CD4-positive, alpha-beta T cell (primary cell): ENCODE data around the gene APOL2. TPM values are rescaled to one million over a fixed set of nuclear protein-coding genes. Genes with fewer than 3 reads are reported as not detected.
"Not testable (repeated sequence)": the region's sequence is repeated elsewhere in the genome, so short reads cannot be mapped to it uniquely, and the experiment has no call there.

Experiments used
- ATAC-seq: fragments of 200-7000 bp; cut with Tn5 transposase; one replicate; pipeline ENCODE4 v1.10.0; 2022; ENCODE audit warnings: mild to moderate bottlenecking; ENCODE audit not compliant: poor library complexity
- CTCF ChIA-PET: fragments of 350-600 bp; sonication (Branson Sonifier 250); formaldehyde crosslinking; loops from one replicate; lab custom pipeline; 2021; ENCODE audit warnings: antibody characterized with exemption, inconsistent platforms; lab: Charles Lee
- POLR2A ChIA-PET: fragments of 350-600 bp; sonication (Branson Sonifier 250); formaldehyde crosslinking; loops from one replicate; lab custom pipeline; 2021; ENCODE audit warnings: antibody characterized with exemption, inconsistent platforms; lab: Charles Lee
- DNase-seq, 14 experiments: peaks; one replicate each; pipeline ENCODE4 v3.0.0-alpha.2; 2013 to 2020; ENCODE audit warnings: mixed read lengths in 2 of 14
- H3K27ac ChIP-seq, 2 donors: one replicate each; pipeline versions ENCODE4 v1.5.1 to v1.7.0; 2013; ENCODE audit warnings: low read length in 2 of 2, low read depth in 1 of 2, mild to moderate bottlenecking in 1 of 2
- H3K27me3 ChIP-seq, 2 experiments: 1 replicate in 1 of 2; 2 replicates in 1 of 2; pipeline versions ENCODE4 v1.6.1 to v1.7.0; 2013; ENCODE audit warnings: low read length in 2 of 2, control low read depth in 1 of 2, mild to moderate bottlenecking in 1 of 2, moderate library complexity in 1 of 2; ENCODE audit not compliant: insufficient read depth in 2 of 2, control insufficient read depth in 1 of 2
- H3K36me3 ChIP-seq: one replicate; pipeline ENCODE4 v1.6.1; 2013; ENCODE audit warnings: low read length, control low read depth; ENCODE audit not compliant: insufficient read depth
- H3K4me1 ChIP-seq: one replicate; pipeline ENCODE4 v1.6.1; 2013; ENCODE audit warnings: low read length, control low read depth; ENCODE audit not compliant: insufficient read depth
- H3K4me3 ChIP-seq: one replicate; pipeline ENCODE4 v1.5.1; 2013; ENCODE audit warnings: mild to moderate bottlenecking, low read length, moderate library complexity
- H3K9me3 ChIP-seq, 2 experiments: 1 replicate in 1 of 2; 2 replicates in 1 of 2; pipeline versions ENCODE4 v1.6.1 to v1.7.0; 2013; ENCODE audit warnings: low read length in 2 of 2, mild to moderate bottlenecking in 2 of 2, control low read depth in 1 of 2, moderate library complexity in 1 of 2; ENCODE audit not compliant: control insufficient read depth in 1 of 2, insufficient read depth in 1 of 2
- H3K27ac Mint-ChIP-seq: one replicate; pipeline ENCODE4 v1.8.0; 2020; ENCODE audit warnings: mixed read lengths
- H3K27me3 Mint-ChIP-seq: one replicate; pipeline ENCODE4 v1.8.0; 2021; ENCODE audit warnings: mixed read lengths
- H3K36me3 Mint-ChIP-seq: one replicate; pipeline ENCODE4 v1.8.0; 2021; ENCODE audit warnings: low read depth, mixed read lengths
- H3K4me1 Mint-ChIP-seq: one replicate; pipeline ENCODE4 v1.8.0; 2021; ENCODE audit warnings: low read depth, mixed read lengths
- H3K4me3 Mint-ChIP-seq: one replicate; pipeline ENCODE4 v1.8.0; 2020; ENCODE audit warnings: mild to moderate bottlenecking, mixed read lengths
- H3K9me3 Mint-ChIP-seq: one replicate; pipeline ENCODE4 v1.8.0; 2020; ENCODE audit warnings: mixed read lengths
- intact Hi-C, 2 experiments: fragments of 100-400 bp; cut with DNase I in 1 of 2; cut with micrococcal nuclease in 1 of 2; formaldehyde crosslinking; loops; one replicate each; pipeline versions ENCODE4 v1.15.1 to v1.9.0; 2023 to 2025; cut with DNase I, micrococcal nuclease
- total RNA-seq, 174 experiments: library from RNA in 2 of 174; stranded (reverse) in 2 of 174; gene quantifications; one replicate each; pipeline ENCODE4 v1.2.3 and lab custom pipeline; 2021 to 2026
- TF ChIP-seq, protein P1 (sequence below): fragments of 200-600 bp; IDR thresholded peaks from one replicate; pipeline ENCODE4 v1.8.0; 2022; ENCODE audit warnings: antibody characterized with exemption, mild to moderate bottlenecking

The APOL2 gene
- total RNA-seq, 2 experiments from 2014 or later: 17.8 to 21.8 TPM

- POLR2A ChIA-PET: no interaction called here
- intact Hi-C loops: no loop called here
- H3K36me3 ChIP-seq: peaks cover 27% of the 10 kb centered on the region
- no peak overlapping the region for H3K4me3 Mint-ChIP-seq
- no peaks in the 10 kb centered on the region for H3K9me3 ChIP-seq
- no peak overlapping the region for H3K4me3 ChIP-seq
- no peaks in the 10 kb centered on the region for H3K4me1 Mint-ChIP-seq
- CTCF ChIA-PET: interaction anchor here (2.2 kb wide), 1 partner anchor 18 kb away, joined by 5 read pairs; no protein-coding TSS in a partner anchor
- TF ChIP-seq, protein P1, sequence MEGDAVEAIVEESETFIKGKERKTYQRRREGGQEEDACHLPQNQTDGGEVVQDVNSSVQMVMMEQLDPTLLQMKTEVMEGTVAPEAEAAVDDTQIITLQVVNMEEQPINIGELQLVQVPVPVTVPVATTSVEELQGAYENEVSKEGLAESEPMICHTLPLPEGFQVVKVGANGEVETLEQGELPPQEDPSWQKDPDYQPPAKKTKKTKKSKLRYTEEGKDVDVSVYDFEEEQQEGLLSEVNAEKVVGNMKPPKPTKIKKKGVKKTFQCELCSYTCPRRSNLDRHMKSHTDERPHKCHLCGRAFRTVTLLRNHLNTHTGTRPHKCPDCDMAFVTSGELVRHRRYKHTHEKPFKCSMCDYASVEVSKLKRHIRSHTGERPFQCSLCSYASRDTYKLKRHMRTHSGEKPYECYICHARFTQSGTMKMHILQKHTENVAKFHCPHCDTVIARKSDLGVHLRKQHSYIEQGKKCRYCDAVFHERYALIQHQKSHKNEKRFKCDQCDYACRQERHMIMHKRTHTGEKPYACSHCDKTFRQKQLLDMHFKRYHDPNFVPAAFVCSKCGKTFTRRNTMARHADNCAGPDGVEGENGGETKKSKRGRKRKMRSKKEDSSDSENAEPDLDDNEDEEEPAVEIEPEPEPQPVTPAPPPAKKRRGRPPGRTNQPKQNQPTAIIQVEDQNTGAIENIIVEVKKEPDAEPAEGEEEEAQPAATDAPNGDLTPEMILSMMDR: no peak
- no peaks in the 10 kb centered on the region for H3K27me3 ChIP-seq
- no peaks in the 10 kb centered on the region for H3K27me3 Mint-ChIP-seq
- H3K27ac ChIP-seq: no peak overlapping the region
- ATAC-seq: no peak
- H3K4me1 ChIP-seq: no peaks in the 10 kb centered on the region
- H3K36me3 Mint-ChIP-seq: peaks cover 39% of the 10 kb centered on the region
- DNase-seq: no peak
- H3K9me3 Mint-ChIP-seq: no peaks in the 10 kb centered on the region
- no peak overlapping the region for H3K27ac Mint-ChIP-seq
These were observed 28.7 kb upstream of the APOL2 start for GRCh38 chr22:36267896-36268485.

DNA sequence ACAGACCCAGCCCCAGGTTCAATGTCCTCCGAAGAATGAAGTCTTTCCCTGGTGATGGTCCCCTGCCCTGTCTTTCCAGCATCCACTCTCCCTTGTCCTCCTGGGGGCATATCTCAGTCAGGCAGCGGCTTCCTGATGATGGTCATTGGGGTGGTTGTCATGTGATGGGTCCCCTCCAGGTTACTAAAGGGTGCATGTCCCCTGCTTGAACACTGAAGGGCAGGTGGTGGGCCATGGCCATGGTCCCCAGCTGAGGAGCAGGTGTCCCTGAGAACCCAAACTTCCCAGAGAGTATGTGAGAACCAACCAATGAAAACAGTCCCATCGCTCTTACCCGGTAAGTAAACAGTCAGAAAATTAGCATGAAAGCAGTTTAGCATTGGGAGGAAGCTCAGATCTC, 27.7 kb upstream of the APOL2 start:
- ChIA-PET CTCF (interaction anchor here (1.2 to 2.2 kb wide), 2 partner anchors 11 to 19 kb away, joined by 4 to 5 read pairs; no protein-coding TSS in a partner anchor), POLR2A (no interaction called here)
- H3K4me3 ChIP-seq: no peak overlapping the region
- H3K27ac ChIP-seq: no peak overlapping the region
- TF ChIP-seq, protein P1: no peak
- ATAC-seq (no peak), DNase-seq (no peak)
- no peaks in the 10 kb centered on the region for H3K4me1 ChIP-seq
- peaks cover 36% of the 10 kb centered on the region for H3K36me3 ChIP-seq
- H3K4me1 Mint-ChIP-seq: no peaks in the 10 kb centered on the region
- H3K36me3 Mint-ChIP-seq: peaks cover 48% of the 10 kb centered on the region
- intact Hi-C loops: no loop called here
- no peaks in the 10 kb centered on the region for H3K9me3 Mint-ChIP-seq
- no peaks in the 10 kb centered on the region for H3K27me3 Mint-ChIP-seq
- no peak overlapping the region for H3K4me3 Mint-ChIP-seq
- no peaks in the 10 kb centered on the region for H3K27me3 ChIP-seq
- H3K27ac Mint-ChIP-seq: no peak overlapping the region
- H3K9me3 ChIP-seq: no peaks in the 10 kb centered on the region

DNA sequence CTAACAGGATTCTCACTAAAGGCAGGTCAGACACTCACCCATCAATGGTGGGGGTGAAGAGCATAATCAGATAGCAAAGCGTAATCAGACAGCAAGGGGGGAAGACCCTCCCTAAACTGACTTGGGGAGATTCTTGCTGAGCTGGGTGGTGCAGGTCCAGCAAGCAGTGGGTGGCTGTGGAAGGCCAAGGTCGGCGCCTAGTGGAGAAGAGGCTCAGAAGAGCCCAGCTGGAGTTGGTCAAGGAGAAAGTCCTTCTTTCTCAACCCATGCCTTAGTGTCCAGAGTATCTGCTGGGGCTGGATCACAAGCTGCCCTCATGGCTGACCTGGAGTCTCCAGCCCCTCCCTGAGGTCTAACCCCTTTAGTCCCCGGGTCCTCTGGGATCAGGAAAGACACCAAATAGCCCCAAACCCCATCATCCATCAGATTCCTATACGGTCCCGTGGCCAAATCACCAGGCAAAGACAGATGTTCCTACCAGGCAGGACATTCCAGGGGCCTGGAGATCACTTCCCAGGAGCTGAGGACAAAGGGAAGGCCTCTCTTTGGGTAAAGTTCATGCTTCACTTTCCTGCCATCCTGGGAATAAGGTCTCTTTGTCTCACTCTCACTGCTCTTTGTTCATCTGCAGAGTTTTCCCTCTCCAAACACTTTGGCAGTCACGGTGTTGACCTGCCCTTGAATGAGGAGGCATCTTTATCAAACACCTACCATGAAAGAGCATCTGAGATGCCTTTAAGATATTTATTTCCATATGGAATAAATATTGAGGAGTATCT, 24.7 kb upstream of the APOL2 start:
- H3K27ac Mint-ChIP-seq, H3K9me3 Mint-ChIP-seq: not testable (repeated sequence)

GRCh38 chr22:36263216-36263673, 23.9 kb upstream of the APOL2 start:
- peaks cover 67% of the 10 kb centered on the region for H3K36me3 ChIP-seq
- H3K27me3 ChIP-seq, H3K9me3 ChIP-seq, DNase-seq, H3K4me3 ChIP-seq, CTCF ChIA-PET, H3K27me3 Mint-ChIP-seq, H3K4me3 Mint-ChIP-seq, H3K27ac ChIP-seq, POLR2A ChIA-PET, intact Hi-C loops, ATAC-seq, H3K9me3 Mint-ChIP-seq, H3K27ac Mint-ChIP-seq: not testable (repeated sequence)
- peaks cover 13% of the 10 kb centered on the region for H3K4me1 Mint-ChIP-seq
- peaks cover 18% of the 10 kb centered on the region for H3K4me1 ChIP-seq
- peaks cover 79% of the 10 kb centered on the region for H3K36me3 Mint-ChIP-seq

More for the DNA sequence above, 24.7 kb upstream of the APOL2 start:
- H3K9me3 ChIP-seq, DNase-seq, H3K27ac ChIP-seq, ATAC-seq, H3K4me3 Mint-ChIP-seq, H3K4me1 ChIP-seq, H3K4me3 ChIP-seq, H3K4me1 Mint-ChIP-seq, H3K27me3 ChIP-seq, H3K27me3 Mint-ChIP-seq, intact Hi-C loops: not testable (repeated sequence)
- ChIA-PET POLR2A (interaction anchor here (0.6 kb wide), 1 partner anchor 23 kb away, joined by 3 read pairs; no protein-coding TSS in a partner anchor), CTCF (interaction anchor here (1.2 kb wide), 1 partner anchor 14 kb away, joined by 5 read pairs; no protein-coding TSS in a partner anchor)
- H3K36me3 Mint-ChIP-seq: peaks cover 72% of the 10 kb centered on the region
- peaks cover 62% of the 10 kb centered on the region for H3K36me3 ChIP-seq

DNA sequence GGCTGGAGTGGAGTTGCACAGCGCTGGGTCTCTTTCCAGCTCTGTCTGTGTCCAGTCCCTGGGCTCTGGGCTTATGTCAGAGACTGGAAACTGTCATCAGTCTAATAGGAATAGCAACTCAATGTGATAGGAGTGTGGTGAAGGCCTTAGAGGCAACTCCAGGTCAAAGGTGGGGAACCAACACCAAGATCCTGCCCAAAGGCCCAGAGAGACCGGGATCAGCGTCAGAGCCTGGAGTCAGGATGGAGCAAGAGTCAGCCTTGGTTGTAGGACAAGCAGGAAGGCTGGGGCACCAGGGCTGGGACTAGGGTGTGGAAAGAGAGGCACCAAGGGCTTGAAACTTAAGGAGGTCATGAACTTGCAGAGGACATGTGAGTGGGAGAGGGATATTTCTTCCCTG, 23.0 kb upstream of the APOL2 start:
- H3K27me3 Mint-ChIP-seq, ATAC-seq, H3K27me3 ChIP-seq, H3K9me3 Mint-ChIP-seq, H3K9me3 ChIP-seq, DNase-seq, H3K27ac ChIP-seq, intact Hi-C loops, POLR2A ChIA-PET, H3K4me3 ChIP-seq, H3K4me3 Mint-ChIP-seq, H3K27ac Mint-ChIP-seq: not testable (repeated sequence)
- H3K4me1 Mint-ChIP-seq: peaks cover 20% of the 10 kb centered on the region
- CTCF ChIA-PET: interaction anchor here (1.5 kb wide), 1 partner anchor 67 kb away, joined by 3 read pairs; no protein-coding TSS in a partner anchor
- Histone ChIP-seq H3K4me1 (peaks cover 28% of the 10 kb centered on the region), H3K36me3 (peaks cover 71% of the 10 kb centered on the region)
- H3K36me3 Mint-ChIP-seq: peaks cover 85% of the 10 kb centered on the region
